Fibroblast of the conjunctiva (primary cell): Measurements from ENCODE around the gene AKAP7.
"Not testable (repeated sequence)": the region's sequence is repeated elsewhere in the genome, so short reads cannot be mapped to it uniquely, and the experiment has no call there.

ENCODE experiments used
- DNase-seq: peaks from one replicate; pipeline ENCODE4 v3.0.0-alpha.2; 2010; ENCODE audit warnings: low read depth

AKAP7 gene

DNA sequence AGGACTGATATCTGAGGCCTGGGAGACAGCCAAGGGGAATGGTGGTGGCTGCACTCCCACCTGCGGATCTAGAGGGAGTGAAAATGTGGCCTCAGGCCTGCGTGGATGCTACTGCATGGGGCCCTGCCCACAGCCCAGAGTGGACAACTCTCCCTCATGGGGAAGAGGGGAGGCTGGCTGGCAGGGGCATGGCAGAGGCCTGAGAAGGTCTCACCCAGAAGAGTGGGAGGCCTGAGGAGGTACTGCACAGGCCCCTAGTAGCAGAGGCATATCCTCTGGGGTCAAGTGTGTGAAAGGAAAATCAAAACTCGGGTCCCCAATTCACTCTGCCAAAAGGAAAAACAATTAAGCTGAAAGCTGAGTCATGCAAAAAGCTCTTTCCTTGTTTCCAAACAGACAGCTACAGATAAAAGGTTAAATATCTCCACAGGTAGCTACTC lies 158.2 kb downstream of the AKAP7 start:
- DNase-seq, result no peak

DNA sequence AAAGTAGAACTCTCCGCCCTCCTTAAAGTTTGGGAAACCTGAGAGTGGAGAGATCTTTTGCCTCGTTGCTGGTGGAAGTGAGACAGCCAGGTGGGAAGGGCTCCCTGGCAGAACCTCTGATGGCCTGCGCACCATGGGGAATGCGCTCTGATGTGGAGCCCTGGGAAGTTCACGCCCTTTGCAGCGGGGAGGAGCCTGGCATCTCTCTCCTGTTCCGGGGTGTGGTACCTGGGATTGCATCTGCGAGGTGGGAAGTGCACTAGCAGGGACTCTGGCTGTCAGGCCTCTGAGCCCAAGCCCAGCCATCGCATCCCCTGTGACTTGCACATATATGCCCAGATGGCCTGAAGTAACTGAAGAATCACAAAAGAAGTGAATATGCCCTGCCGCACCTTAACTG lies 159.8 kb downstream of the AKAP7 start:
- DNase-seq, result no peak

DNA sequence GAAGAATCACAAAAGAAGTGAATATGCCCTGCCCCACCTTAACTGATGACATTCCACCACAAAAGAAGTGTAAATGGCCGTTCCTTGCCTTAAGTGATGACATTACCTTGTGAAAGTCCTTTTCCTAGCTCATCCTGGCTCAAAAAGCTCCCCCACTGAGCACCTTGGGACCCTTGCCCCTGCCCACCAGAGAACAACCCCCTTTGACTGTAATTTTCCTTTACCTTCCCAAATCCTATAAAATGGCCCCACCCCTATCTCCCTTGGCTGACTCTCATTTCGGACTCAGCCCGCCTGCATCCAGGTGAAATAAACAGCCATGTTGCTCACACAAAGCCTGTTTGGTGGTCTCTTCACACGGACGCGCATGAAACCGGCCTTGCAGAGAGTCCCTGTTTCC lies 165.6 kb downstream of the AKAP7 start:
- not testable (repeated sequence) for DNase-seq

DNA sequence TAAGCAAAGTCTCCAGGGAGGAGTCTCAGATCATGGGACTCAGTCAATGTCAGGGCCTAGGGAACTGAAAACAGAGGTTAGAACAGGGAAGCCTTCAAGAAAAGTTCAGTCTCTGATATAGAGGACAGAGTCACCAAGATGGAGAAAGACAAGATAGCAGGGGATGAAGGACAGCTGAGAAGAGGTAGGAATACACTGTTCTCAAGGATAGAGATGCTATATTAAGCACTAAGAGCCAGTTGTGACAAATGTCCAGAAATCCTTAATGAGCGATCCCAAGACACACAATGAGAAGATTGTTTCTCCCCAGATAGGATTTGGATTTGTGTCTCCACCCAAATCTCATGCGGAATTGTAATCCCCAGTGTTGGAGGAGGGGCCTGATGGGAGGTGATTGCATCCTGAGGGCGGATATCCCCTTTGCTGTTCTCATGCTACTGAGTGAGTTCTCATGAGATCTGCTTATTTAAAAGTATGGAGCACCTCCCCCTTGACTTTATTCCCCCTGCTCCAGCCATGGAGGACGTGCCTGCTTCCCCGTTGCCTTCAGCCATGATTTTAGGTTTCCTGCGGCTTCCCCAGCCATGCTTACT lies 168.2 kb downstream of the AKAP7 start:
- DNase-seq, result no peak

DNA sequence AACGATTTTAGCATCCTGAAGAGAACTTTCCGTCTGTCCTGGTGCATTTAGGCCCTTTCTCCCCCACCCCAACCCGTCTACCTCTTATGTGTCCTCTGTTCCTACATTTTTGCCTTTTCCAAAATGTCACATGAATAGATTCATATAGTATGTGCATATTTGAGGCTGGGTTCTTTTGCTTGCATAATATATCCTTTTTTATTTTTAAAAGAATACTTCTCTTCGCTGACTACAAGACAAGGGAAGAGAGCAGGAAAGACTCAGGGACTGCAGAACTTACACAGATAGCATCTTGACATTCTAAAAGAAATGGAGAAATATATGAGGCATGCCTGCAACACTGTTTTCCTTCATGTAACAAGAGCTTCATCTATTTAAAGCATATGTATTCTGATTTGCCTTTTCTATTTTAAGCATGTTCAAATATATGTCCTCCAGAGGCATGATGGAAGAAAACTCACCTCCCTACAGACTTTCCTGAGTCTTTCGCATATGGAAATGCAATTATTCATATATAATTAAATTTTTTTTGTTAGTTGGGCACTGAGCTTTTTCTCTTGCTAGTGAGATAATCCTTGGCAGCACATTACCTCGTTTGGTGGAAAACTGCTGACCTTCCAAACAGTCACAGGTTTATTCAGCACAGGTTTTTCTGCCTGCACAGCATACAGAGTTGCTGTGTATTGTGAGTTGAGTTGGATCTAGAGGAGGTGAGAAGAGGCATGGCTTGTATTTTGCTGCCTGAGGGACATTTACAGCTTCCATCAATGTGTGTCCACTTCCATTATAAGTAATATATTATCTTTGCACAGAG lies 170.0 kb downstream of the AKAP7 start:
- no peak for DNase-seq

DNA sequence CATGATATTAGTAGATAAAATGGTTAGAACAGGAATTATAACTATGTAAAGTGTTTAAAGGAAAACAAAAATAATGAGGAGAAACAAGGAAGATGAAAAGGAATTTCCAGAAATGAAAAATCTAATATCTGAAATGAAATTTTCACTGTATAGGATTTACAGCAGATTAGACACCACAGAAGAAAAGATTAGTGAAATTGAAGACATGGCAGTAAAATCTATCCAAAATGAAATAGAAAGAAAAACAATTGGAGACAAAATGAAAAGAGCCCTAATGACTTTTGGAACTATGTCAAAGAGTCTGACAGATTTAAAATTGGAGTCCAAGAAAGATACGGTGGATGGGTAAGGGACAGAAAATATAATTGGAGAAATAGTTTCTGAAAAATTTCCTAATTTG lies 174.2 kb downstream of the AKAP7 start:
- no peak for DNase-seq

DNA sequence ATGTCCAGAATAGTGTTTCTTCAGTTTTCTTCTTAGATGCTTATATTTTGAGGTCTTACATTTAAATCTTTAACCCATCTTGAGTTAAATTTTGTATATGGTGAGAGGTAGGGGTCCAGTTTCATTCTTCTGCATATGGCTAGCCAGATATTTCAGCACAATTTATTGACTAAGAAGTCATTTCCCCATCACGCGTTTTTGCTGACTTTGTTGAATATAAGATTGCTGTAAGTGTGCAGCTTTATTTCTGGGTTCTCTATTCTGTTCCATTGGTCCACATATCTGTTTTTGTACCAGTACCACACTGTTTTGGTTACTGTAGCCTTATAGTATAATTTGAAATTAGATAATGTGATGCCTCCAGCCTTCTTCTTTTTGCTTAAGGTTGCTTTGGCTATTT lies 179.6 kb downstream of the AKAP7 start:
- no peak for DNase-seq

DNA sequence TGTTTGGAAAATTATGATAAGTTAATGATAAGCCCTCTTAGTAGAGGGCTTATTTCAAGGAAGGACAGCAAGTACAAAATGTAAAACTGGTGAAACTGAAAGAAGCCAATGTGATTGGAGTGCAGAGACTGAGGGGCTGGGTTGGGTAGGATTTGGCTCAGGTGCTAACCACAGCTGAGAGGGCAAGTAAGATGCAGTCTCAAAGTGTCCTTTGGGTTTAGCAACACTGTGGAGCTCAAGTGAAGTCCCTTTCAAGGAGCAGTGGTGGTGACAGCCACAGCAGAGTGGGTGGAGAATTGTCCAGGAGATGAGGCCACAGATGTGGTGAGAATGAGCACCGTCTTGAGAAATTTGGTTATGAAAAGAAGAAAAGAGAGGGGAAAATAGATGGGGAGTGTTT lies 181.4 kb downstream of the AKAP7 start:
- DNase-seq, result no peak

DNA sequence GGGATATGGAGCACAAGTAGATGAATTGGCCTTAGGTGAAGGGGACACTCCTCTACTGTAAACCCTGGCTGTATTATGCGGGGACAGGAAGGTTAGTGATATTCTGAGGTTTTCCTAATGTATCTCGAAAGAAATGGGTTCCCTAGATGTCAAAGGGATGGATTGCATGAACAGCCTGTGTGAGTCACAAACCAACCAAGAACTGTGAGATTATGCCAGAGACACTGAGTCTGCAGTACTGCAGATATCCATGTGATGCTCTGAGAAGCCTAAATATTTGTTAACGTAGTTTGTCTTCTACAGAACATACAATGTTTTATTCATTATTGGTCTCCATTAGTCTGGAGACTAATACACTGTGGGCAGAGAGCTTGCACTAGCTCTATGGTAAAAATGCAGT lies 182.2 kb downstream of the AKAP7 start:
- DNase-seq, result no peak

DNA sequence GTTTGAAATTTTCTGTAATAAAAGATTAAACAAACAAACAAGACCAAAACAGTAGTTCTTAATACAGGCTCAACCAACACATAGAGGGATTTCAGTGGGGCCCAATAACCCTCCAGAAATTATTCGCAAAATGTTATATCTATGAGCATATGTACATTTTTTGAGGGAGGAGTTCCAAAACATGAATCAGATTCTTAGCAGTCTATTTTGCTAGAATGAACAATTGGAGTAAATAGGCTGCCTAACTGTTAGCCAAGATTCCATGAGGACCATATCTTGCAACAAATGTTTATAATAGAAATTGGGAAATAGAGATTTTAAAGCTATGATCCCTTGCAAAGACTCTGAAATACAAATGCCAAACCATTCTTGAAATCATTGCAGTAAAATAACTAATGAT lies 186.3 kb downstream of the AKAP7 start:
- no peak for DNase-seq

DNA sequence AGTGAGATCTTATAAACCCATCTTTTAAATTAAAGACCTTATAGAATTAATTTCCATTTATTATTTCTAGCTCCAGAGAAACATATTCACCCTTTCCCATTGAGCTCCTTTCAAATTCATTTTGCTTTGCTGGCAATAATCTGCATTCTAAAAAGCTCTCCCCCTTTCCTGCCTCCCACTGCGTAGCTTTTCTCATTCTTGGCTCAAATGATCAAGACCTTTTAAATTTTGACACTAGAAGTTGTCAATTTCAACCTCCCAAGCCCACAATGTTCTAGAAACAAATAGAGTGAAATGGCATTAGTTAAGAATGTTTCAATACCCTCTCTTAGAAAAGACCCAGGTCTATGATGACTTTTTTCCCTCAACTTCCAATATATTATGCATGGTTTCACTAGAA lies 186.9 kb downstream of the AKAP7 start:
- no peak for DNase-seq

DNA sequence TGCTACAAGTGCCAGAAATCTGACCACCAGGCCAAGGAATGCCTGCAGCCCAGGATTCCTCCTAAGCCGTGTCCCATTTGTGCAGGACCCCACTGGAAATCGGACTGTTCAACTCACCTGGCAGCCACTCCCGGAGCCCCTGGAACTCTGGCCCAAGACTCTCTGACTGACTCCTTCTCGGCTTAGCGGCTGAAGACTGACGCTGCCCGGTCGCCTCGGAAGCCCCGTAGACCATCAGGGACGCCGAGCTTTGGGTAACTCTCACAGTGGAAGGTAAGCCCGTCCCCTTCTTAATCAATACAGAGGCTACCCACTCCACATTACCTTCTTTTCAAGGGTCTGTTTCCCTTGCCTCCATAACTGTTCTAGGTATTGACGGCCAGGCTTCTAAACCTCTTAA lies 190.4 kb downstream of the AKAP7 start:
- not testable (repeated sequence) for DNase-seq

DNA sequence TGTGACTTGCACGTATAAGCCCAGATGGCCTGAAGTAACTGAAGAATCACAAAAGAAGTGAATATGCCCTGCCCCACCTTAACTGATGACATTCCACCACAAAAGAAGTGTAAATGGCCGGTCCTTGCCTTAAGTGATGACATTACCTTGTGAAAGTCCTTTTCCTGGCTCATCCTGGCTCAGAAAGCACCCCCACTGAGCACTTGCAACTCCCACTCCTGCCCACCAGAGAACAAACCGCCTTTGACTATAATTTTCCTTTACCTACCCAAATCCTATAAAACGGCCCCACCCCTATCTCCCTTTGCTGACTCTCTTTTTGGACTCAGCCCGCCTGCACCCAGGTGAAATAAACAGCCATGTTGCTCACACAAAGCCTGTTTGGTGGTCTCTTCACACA lies 193.5 kb downstream of the AKAP7 start:
- DNase-seq, result not testable (repeated sequence)

DNA sequence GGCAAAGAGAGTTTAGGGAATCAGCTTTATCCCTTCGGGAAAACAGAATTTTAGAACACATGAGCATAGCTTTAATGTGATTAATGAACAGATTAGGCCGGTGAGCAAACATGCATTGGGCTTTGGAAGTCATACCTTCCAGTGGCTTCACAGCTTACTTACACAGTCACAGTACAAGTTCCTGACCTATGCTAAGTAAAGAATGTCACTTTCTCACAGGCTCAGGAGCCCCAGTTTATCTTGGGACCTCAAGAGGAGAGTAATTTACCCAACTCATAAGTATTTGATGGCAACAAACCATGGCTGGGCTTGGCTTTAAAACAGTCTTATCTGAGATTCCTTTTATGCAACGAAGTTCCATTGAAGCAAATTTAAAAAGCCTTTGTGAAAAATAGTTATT lies 195.9 kb downstream of the AKAP7 start:
- DNase-seq, result no peak

DNA sequence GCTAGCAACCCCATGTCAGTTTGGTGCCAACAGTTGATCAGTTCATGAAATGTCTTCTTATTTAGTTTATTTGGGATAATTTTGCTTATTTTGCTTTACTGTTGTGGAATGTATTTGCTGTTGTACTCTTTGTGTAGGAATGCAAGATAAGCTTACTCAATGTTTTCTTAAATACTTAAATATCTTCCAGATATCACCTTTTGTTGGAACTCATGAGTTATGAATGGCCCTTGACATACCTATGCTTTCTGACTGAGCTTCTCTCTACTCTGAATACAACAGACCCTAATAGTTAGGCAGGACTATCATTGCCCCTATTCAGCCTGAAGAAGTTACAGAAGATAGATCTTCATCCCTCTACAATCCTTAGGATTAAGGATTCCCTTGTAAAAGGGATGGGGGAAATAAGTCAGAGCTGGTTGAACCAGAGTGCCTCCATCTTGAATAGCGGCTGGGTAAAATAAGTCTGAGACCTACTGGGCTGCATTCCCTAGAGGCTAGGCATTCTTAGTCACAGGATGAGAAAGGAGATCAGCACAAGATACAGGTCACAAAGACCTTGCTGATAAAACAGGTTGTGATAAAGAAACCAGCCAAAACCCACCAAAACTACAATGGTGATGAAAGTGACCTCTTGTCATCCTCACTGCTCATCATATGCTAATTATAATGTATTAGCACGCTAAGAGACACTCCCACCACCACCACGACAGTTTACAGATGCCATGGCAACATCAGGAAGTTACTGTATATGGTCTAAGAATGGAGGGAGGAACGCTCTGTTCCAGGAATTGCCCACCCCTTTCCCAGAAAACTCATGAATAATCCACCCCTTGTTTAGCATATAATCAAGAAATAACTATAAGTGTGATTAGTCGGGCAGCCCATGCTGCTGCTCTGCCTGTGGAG lies 196.9 kb downstream of the AKAP7 start:
- DNase-seq, result no peak
